Placental epithelial cell (primary cell): ENCODE data around the gene UBN2. TPM values are rescaled to one million over a fixed set of nuclear protein-coding genes. Genes with fewer than 3 reads are reported as not detected.

Experiments
- small RNA-seq: library from RNA; depleted of rRNA; stranded (forward); fragments of <200 nt; gene quantifications from one replicate; pipeline ENCODE3, GENCODE V24; 2012
- total RNA-seq: library from RNA; depleted of rRNA; stranded (reverse); fragments of >200 nt; gene quantifications from 2 replicates; pipeline ENCODE4 v1.2.3, GENCODE V29; 2012

Gene UBN2
- 9.0 and 12.2 TPM in 2 replicates for total RNA-seq

DNA sequence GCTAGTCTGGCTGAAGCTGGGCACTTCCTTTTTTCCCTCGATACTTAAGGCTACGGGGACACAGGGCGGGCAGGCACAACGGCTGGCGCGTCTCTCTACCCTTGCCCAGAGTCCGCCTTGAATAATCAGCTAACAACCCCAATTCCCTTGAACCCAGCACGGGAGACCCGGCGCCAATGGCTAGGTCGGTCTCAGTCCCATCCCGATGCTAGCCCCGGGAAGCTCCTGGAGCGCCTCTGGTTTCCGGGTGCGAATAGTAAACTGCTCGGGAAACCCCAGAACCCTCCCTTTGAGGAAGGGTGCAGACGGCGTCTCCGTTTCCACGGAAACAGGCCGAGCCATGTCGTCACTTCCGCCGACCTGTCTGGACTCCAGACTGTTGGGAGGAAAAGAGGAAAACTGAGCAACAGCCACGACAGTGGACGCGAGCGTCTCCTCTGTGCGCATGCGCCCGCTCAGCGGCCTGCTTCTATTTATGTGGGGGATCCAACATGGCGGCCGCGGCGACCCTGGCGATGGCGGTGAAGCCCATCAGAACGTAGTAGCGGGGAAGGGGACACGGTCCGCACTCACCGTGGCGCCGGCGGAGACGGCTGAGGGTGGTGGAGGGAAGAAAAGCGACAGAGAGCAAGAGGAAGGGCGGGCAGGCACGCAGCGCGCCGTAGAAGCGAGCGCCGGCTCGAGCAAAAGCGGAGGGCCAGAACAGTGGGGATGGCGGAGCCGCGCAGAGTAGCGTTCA lies at the start of gene UBN2:
TSS of gene UBN2 (plus strand) at position 464 of the 739 bp plus-strand sequence. CDS start at position 712, 248 bp downstream.

DNA sequence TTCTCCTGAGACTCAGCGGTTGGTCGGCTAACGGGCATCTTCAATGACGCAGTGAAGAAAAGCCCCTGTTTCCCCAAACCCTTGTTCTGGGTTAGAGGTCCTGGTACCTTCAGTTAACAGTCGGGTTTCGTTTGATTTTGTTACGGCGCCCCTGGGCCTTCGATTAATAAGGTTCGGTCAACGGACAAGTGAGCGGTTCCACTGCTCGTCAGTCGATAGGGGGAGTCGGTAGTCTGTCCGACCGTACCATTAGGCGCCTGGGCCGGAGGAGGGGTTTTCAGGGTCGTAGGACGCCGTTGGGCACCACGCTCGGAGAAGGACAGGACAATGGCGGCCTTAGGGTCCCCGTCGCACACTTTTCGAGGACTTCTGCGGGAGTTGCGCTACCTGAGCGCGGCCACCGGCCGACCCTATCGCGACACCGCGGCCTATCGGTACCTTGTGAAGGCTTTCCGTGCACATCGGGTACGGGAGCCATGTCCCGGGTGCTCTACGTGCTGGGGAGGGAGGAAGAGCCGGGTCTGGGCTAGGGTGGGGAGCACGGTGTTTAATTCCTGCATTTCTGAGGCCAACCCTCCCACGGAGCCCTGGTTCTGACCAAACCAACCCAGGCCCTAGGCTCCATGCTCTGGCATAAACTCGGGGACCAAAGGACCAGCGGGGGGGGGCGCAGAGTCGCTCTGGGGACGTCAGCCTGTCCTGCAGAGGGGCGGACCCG lies 110.2 kb downstream of the UBN2 start, which contains the start of gene FMC1:
TSS of gene FMC1 (plus strand) at position 280 of the 718 bp plus-strand sequence. CDS start at position 328, 48 bp downstream.

Small RNAs within 50 kb of the gene (small RNA-seq; reads per million reads assigned to genes)
- gene AC009220.1 = not detected
- gene RNU6-206P = not detected

Other genes with a start within 250 kb of the UBN2 start
- 8.2 and 14.3 TPM in 2 replicates for gene KIAA1549, start 249.8 kb upstream of the UBN2 start, total RNA-seq
- gene ZC3HAV1L, start 195.2 kb upstream of the UBN2 start, total RNA-seq = 50.3 and 55.2 TPM in 2 replicates
- 20.8 and 32.6 TPM in 2 replicates for gene ZC3HAV1, start 121.5 kb upstream of the UBN2 start, total RNA-seq
- gene FMC1, start 110.1 kb downstream of the UBN2 start, total RNA-seq = 12.6 and 14.1 TPM in 2 replicates
- gene LUC7L2, start 128.7 kb downstream of the UBN2 start, total RNA-seq = 42.5 and 74.2 TPM in 2 replicates